GM18526 (cell line): ENCODE data around the gene SENP1.

Experiments used
- POLR2A ChIP-seq: IDR thresholded peaks from 3 replicates; pipeline ENCODE4 v1.6.1; 2011; ENCODE audit not compliant: insufficient read length; ENCODE audit errors: extremely low read depth

Gene SENP1

DNA sequence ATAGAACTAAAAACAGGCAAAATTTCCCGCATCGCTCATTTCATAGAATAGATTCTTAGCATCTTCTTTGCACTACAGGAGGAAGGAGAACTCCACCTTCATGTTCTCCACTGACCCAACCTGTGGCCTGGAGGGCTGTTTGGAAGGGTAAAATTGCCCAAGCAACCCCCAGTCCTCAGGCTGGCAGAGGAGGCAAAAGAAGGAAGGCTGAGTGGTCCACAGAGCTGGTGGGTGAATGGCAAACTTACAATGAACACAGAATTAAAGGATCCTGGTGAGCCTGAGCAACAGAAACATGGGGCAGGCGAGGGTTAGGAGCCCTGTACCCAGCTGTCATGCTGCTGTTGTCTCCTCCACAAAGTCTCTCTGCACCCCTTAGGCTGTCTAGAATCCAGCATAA, 25.1 kb downstream of the SENP1 start:
- no peak for TF ChIP-seq POLR2A

- no peak for TF ChIP-seq POLR2A
Observed at GRCh38 chr12:48080285-48080684, 25.6 kb downstream of the SENP1 start.

DNA sequence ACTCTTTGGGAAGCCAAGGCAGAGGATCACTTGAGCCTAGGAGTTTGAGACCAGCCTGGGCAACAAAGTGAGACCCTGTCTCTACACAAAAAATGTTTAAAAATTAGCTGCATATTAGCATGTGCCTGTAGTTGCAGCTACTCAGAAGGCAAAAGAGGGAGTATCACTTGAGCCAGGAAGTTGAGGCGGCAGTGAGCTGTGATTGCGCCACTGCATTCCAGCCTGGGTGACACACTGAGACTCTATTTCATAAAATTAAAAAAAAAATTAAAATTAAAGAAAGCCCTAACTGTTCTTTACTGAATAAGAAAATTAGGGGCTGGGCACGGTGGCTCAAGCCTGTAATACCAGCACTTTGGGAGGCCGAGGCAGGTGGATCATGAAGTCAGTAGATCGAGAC, 27.0 kb downstream of the SENP1 start:
- no peak for TF ChIP-seq POLR2A

DNA sequence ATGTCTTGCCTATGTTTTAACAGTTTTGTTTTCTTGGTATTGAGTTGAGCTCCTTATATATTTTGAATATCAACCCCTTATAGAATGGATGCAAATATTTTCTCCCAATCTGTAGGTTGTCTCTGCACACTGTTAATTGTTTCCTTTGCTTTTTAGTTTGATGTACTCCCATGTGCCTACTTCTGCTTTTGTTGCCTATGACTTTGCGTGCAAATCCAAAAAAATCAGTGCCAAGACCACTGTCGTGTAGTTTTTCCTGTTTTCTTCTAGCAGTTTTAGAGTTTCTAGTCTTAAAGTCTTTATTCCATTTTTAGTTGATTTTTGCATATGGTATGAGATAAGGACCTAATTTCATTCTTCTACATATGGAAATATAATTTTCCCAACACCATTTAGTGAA, 28.8 kb downstream of the SENP1 start:
- no peak for TF ChIP-seq POLR2A

DNA sequence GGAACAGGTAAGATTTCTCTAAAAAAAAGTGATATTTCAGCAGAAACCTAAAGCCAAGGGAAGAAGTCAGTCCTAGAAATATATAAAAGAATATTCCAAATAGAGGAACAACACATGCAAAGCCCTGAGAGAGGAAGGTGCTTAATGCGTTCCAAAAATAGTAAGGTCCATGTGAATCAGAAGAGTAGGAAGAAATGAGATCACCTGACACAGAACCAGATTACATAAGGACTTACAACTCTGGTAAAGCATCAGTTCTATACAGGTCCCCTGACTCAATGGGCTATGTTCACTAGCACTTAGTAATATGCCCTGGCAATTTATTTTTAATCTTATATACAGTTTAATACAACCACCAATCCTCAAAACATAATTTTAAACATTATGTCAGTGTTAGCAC, 30.0 kb downstream of the SENP1 start:
- no peak for TF ChIP-seq POLR2A

- TF ChIP-seq POLR2A: no peak
Observed at GRCh38 chr12:48074266-48074665, 31.6 kb downstream of the SENP1 start.

- TF ChIP-seq POLR2A: no peak
Observed at GRCh38 chr12:48072266-48072665, 33.6 kb downstream of the SENP1 start.

DNA sequence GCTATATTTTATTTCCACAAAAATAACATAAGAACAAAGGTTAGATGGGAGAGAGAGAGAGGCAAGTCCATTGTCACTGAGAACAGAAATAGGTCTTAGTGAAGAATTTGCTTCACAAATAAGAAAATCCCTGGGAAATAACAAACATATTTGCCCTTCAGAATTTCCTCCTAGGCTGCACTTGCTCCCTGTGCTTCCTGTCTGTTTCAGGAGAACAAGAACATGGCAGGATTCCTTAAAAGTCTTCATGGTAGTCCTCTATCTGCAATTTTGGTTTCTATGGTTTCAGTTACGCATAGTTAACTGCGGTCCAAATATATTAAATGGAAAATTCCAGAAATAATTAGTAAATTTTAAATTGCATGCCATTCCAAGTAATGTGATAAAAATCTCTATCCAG, 34.1 kb downstream of the SENP1 start:
- no peak for TF ChIP-seq POLR2A

DNA sequence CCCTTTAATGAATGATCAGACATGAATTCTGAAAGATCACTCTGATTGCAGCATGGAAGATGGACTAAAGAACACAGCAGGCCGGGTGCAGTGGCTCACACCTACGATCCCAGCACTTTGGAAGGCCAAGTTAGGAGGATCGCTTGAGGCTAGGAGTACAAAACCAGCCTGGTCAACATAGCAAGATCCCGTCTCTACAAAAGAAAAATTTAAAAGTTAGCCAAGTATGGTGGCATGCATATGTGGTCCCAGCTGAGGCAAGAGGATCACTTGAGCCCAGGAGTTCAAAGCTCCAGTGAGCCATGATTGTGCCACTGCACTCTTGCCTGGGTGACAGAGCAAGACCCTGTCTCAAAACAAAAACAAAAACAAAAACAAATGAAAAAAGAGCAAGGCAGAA, 35.1 kb downstream of the SENP1 start:
- no peak for TF ChIP-seq POLR2A

GRCh38 chr12:48070033-48070432, 35.8 kb downstream of the SENP1 start:
- no peak for TF ChIP-seq POLR2A

DNA sequence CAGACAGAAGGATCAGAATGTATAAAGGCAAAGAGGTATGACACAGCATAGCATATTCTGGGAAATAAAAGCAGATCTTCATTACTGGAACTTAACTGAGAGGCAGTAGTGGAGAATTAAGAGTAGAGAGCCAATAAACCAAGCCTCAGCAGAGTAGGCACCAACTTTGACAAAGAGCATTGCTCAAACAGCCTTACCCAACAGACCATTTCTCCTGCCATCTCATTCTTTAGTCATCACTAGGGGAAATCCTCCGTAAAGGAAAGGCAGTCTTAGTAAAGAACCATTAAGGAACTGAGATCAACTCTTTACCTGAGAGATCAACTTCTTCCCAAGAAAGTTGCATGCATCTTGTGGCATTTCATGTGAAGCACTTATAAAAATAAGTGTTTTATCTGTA, 36.6 kb downstream of the SENP1 start:
- no peak for TF ChIP-seq POLR2A

- TF ChIP-seq POLR2A: no peak
Observed at GRCh38 chr12:48068457-48068856, 37.4 kb downstream of the SENP1 start.

DNA sequence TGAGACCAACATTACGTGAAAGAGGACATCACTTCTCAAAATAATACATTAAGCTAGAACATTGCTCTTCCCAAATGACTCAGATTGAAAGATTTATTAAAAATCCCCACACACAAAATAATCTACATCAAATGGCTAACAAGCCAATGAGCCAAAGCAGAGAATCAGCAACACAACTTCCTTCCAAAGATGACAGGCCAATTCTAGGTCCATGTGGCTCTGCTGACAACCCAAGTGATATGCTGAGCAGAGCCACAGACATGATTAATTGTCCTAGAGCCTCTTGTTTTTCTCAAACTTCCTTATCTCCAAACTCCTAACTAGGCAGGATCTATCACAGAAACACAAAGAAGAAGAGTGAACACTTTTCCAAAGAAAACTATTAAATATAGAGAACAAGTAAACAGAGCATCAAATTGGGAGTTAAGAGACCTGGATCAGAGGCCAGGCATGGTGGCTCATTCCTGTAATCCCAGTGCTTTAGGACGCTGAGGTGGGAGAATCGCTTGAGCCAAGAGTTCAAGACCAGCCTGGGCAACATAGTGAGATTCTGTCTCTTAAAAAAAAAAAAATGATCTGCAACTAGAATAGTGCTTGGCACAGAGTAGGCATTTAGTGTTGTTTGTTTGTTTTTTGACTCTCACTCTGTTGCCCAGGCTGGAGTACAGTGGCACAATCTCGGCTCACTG, 38.5 kb downstream of the SENP1 start:
- TF ChIP-seq POLR2A: no peak

DNA sequence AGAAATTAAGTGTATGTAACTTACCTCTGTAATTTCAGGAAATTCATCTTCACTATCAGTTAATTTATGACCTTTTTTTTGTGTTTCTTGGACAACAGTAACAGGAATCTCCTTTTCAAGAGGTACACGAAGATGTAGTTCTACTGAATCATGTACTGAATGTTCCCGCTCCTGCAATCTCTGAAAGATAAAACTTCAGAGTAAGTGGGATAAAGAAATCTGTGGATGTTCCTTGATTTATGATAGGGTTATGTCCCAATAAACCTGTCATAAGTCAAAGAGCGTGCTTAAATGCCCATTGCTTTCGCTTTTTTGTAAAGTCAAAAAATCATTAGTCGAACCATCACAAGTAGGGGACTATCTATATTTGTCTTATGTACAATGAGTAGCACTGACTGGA, 40.8 kb downstream of the SENP1 start:
- no peak for TF ChIP-seq POLR2A

DNA sequence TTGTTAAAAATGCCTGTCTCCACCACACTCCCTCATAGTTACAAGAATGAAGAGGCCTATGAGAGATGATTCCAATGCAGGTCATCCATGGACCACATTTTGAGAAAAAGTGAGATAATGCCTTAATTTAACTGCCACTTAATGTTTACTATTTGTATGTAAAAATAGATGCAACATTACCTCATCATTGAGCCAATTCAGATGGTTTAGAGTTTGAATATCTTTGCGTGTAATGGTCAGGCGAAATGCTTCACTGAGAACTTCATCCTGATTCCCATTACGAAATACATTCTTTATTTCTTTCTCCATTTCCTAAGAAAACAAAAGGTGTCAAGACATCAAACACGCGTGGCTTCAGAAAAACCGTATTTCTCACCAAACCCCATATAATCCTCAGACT, 42.3 kb downstream of the SENP1 start:
- no peak for TF ChIP-seq POLR2A

DNA sequence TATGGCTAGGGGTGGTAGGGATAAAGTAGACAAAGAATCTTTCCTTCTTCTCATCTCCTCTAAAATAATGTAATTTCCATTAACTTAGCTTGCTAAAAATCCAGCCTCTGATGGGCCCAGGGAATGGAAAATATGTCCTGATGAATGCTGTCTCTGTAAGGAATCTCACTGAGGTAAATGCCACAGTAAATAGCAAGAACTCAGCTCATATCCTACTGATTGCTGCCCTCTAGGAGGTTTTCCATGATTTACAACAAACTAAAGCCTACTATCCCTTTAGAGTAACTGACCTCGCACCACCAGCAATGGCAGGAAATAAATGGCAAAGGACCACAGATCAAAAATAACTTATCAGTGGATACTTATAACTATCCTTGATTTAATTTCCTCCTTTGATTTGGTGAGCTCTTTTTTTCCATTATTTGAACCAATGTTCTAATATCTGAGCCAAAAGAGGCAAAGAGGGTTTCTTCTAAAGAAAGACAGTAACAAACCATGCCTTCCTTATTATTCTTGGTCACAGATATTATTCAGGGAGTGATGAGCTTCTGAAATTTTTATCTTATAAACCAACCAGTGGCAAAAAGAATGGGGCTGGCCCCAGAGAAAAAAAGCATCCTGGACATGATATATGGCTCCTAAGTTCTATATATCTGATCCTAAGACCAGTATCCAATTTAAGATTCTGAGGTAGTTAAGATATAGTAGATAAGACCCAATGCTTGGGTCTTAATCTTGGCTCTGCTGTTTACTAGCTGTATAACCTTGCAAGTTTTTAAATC, 43.8 kb downstream of the SENP1 start:
- TF ChIP-seq POLR2A: no peak

- TF ChIP-seq POLR2A: no peak
Observed at GRCh38 chr12:48060474-48060873, 45.4 kb downstream of the SENP1 start.
